ENCODE results near the gene WNT8B. TPM values are rescaled to one million over a fixed set of nuclear protein-coding genes. Genes with fewer than 3 reads are reported as not detected.

WNT8B gene
- total RNA-seq, 1 donor from 2014 or later = not detected

GRCh38 chr10:100479037-100479436, 16.2 kb downstream of the WNT8B start:
- Histone ChIP-seq H3K27ac (replicated peaks) (no peak overlapping the region), H3K4me3 (no peak overlapping the region), H3K4me1 (peaks cover 16% of the 10 kb centered on the region), H3K27me3 (ENCODE audit: low read depth) (peaks cover 51% of the 10 kb centered on the region), H3K9me3 (replicated peaks) (no peaks in the 10 kb centered on the region), H3K36me3 (no peaks in the 10 kb centered on the region)
- DNase-seq = no peak
- TF ChIP-seq CTCF (IDR thresholded peaks at IDR 0.05; ENCODE audit: borderline replicate concordance) = no peak
- intact Hi-C loops (cut with micrococcal nuclease) = no loop called here

GRCh38 chr10:100480002-100480401, 17.2 kb downstream of the WNT8B start:
- no peak for DNase-seq
- Histone ChIP-seq H3K27me3 (ENCODE audit: low read depth) (peaks cover 45% of the 10 kb centered on the region), H3K4me1 (peaks cover 16% of the 10 kb centered on the region), H3K4me3 (no peak overlapping the region), H3K36me3 (peaks cover 2% of the 10 kb centered on the region), H3K9me3 (replicated peaks) (no peaks in the 10 kb centered on the region), H3K27ac (replicated peaks) (no peak overlapping the region)
- no peak for TF ChIP-seq CTCF (IDR thresholded peaks at IDR 0.05; ENCODE audit: borderline replicate concordance)
- intact Hi-C loops (cut with micrococcal nuclease) = no loop called here

- Histone ChIP-seq H3K27me3 (ENCODE audit: low read depth) (peaks cover 45% of the 10 kb centered on the region), H3K27ac (replicated peaks) (no peak overlapping the region), H3K9me3 (replicated peaks) (no peaks in the 10 kb centered on the region), H3K4me3 (peak overlapping the region; percentile 67), H3K36me3 (peaks cover 16% of the 10 kb centered on the region), H3K4me1 (peaks cover 16% of the 10 kb centered on the region)
- TF ChIP-seq CTCF (IDR thresholded peaks at IDR 0.05; ENCODE audit: borderline replicate concordance) = no peak
- DNase-seq = peak; percentile 82
- intact Hi-C loops (cut with micrococcal nuclease) = no loop called here
Measured at GRCh38 chr10:100481462-100482081, 18.8 kb downstream of the WNT8B start.

GRCh38 chr10:100482181-100482833, 19.5 kb downstream of the WNT8B start:
- DNase-seq = peak; percentile 67
- H3K27me3 ChIP-seq (ENCODE audit: low read depth) = peaks cover 45% of the 10 kb centered on the region
- intact Hi-C loops (cut with micrococcal nuclease) = no loop called here
- peaks cover 24% of the 10 kb centered on the region for H3K36me3 ChIP-seq
- peak overlapping the region; percentile 67 for H3K4me3 ChIP-seq
- H3K4me1 ChIP-seq = peaks cover 16% of the 10 kb centered on the region
- peak; percentile 83 for TF ChIP-seq CTCF (IDR thresholded peaks at IDR 0.05; ENCODE audit: borderline replicate concordance)
- H3K9me3 ChIP-seq (replicated peaks) = no peaks in the 10 kb centered on the region
- H3K27ac ChIP-seq (replicated peaks) = no peak overlapping the region

GRCh38 chr10:100482834-100483185, 20.0 kb downstream of the WNT8B start:
- H3K9me3 ChIP-seq (replicated peaks) = no peaks in the 10 kb centered on the region
- H3K36me3 ChIP-seq = peaks cover 29% of the 10 kb centered on the region
- peaks cover 42% of the 10 kb centered on the region for H3K27me3 ChIP-seq (ENCODE audit: low read depth)
- no peak for DNase-seq
- no peak for TF ChIP-seq CTCF (IDR thresholded peaks at IDR 0.05; ENCODE audit: borderline replicate concordance)
- peak overlapping the region; percentile 67 for H3K4me3 ChIP-seq
- H3K4me1 ChIP-seq = peaks cover 16% of the 10 kb centered on the region
- intact Hi-C loops (cut with micrococcal nuclease) = no loop called here
- H3K27ac ChIP-seq (replicated peaks) = no peak overlapping the region

All from left ventricle myocardium inferior (tissue), 1 donor.